Measurements from ENCODE around the gene CHD9.

- TF ChIP-seq REST (IDR thresholded peaks at IDR 0.05; ENCODE audit: borderline replicate concordance), result no peak
- TF ChIP-seq REST (CRISPR knock-in tag; IDR thresholded peaks at IDR 0.05; ENCODE audit: low read depth), result no peak
- TF ChIP-seq SIN3A (IDR thresholded peaks at IDR 0.05; ENCODE audit: borderline replicate concordance in 2 of 2, control insufficient read depth in 1 of 2, low read depth in 2 of 2, low read length in 2 of 2), result no peak
- no peak for TF ChIP-seq ZNF146 (CRISPR knock-in tag; IDR thresholded peaks at IDR 0.05; ENCODE audit: unreplicated experiment)
- no peak for TF ChIP-seq CREM (IDR thresholded peaks at IDR 0.05; ENCODE audit: low read depth)
- TF ChIP-seq RHOXF2B (CRISPR knock-in tag; conservative IDR thresholded peaks at IDR 0.05), result no peak
- no peak for TF ChIP-seq RAD21 (CRISPR knock-in tag; conservative IDR thresholded peaks at IDR 0.05 in 1 of 2, IDR thresholded peaks at IDR 0.05 in 1 of 2)
- TF ChIP-seq CTCF (IDR thresholded peaks at IDR 0.05 in 2 of 3, conservative IDR thresholded peaks at IDR 0.05 in 1 of 3; ENCODE audit: insufficient read depth in 2 of 3, low read depth in 1 of 3, low read length in 3 of 3), result no peak
- TF ChIP-seq POLR2A (conservative IDR thresholded peaks at IDR 0.05), result no peak
Measured at GRCh38 chr16:53258809-53259208, 204.0 kb downstream of the CHD9 start.
